HK-2 (cell line): ENCODE results near the gene SLC5A2.
"Not testable (repeated sequence)": the region's sequence is repeated elsewhere in the genome, so short reads cannot be mapped to it uniquely, and the experiment has no call there.

Source experiments
- DNase-seq: peaks from one replicate; pipeline ENCODE4 v3.0.0-alpha.2; 2018; ENCODE audit not compliant: unreplicated experiment

SLC5A2 gene

GRCh38 chr16:31496670-31497069, 13.7 kb downstream of the SLC5A2 start:
- DNase-seq, result no peak

GRCh38 chr16:31498493-31498892, 15.6 kb downstream of the SLC5A2 start:
- DNase-seq, result no peak

- DNase-seq, result no peak
These were observed 17.0 kb downstream of the SLC5A2 start for GRCh38 chr16:31499928-31500327.

DNA sequence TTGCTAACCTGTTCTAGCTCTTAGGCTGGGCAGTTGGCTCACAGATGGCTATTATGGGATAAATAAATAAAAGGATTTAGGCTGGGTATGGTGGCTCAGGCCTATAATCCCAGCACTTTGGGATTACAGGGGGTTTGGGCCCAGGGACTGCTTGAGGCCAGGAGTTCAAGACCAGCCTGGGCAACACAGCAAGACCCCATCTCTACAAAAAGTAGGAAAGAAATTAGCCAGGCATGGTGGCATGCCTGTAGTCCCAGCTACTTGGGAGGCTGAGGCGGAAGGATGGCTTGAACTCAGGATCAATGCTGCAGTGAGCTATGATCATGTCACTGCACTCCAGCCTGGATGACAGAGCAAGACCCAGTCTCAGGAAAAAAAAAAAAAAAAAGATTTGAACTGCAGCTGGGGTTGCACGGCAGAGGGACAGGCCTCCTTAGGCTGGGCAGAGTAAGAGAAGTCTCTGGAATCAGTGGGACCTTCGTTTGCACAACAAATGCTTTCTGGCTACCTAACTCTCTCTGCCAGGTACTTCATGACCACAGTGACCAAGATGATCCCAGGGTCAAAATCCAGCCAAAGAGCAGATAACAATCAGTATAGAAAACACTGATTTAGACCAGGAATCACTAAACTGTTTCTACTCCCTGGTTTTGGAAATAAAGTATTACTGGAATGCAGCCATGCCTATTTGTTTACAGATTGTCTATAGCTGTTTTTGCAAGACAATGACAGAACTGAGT, 18.5 kb downstream of the SLC5A2 start:
- DNase-seq, result no peak

GRCh38 chr16:31501966-31502348, 19.0 kb downstream of the SLC5A2 start:
- no peak for DNase-seq

GRCh38 chr16:31502981-31503380, 20.1 kb downstream of the SLC5A2 start:
- DNase-seq, result no peak

DNA sequence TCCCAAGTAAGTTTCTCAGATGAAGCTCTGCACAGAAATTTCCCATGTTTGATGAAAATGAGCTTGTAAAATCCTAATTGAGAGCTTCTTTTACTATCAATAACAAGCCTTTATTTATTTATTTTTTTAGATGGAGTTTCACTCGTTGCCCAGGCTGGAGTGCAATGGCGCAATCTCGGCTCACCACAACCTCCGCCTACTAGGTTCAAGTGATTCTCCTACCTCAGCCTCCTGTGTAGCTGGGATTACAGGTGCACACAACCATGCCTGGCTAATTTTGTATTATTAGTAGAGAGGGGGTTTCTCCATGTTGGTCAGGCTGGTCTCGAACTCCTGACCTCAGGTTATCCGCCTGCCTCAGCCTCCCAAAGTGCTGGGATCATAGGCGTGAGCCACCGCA, 20.6 kb downstream of the SLC5A2 start:
- DNase-seq, result not testable (repeated sequence)

GRCh38 chr16:31504159-31504558, 21.2 kb downstream of the SLC5A2 start:
- no peak for DNase-seq

DNA sequence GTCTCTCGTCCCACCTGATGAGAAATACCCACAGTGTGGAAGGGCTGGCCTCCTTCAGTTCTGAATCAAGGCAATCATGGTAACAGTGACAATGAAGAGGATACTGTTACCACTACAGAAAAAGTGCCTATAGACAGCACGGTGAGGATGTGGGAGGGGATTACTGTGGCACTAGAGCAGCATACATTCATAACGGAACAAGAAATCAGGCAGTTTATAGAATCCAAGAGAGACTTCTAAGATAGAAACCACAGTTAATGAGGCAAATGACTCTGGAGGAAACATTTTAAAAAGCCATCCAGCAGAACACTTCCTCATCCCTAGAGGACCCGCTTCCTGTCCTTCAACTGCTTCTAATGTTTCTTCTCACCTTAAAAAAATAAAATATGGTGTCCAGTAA, 22.6 kb downstream of the SLC5A2 start:
- DNase-seq, result no peak

DNA sequence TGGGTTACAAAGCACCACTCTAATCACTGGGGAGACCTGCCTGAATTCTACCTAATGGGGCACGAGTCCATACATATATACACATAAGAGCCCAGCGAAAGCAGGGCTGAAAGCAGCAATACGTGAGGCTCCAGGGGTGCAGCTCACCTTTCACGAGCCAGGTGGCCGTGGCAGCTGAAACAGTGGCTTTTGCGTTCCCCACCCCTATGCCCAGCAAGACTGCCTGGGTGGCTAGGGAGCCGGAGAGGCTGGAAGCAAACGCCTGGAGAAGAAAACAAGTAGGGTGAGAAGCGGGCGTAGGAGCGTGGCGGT, 24.6 kb downstream of the SLC5A2 start:
- no peak for DNase-seq

- peak; percentile 91 for DNase-seq
These were observed 25.2 kb downstream of the SLC5A2 start, which contains the start of gene RUSF1 for GRCh38 chr16:31507929-31508705. TSS of gene RUSF1 (minus strand) at chr16:31508391. CDS start at chr16:31508373, 18 bp downstream.

GRCh38 chr16:31508706-31509195, 25.8 kb downstream of the SLC5A2 start:
- no peak for DNase-seq

- no peak for DNase-seq
These were observed 30.2 kb downstream of the SLC5A2 start for GRCh38 chr16:31513126-31513525.

GRCh38 chr16:31513884-31514283, 31.0 kb downstream of the SLC5A2 start:
- DNase-seq, result no peak

DNA sequence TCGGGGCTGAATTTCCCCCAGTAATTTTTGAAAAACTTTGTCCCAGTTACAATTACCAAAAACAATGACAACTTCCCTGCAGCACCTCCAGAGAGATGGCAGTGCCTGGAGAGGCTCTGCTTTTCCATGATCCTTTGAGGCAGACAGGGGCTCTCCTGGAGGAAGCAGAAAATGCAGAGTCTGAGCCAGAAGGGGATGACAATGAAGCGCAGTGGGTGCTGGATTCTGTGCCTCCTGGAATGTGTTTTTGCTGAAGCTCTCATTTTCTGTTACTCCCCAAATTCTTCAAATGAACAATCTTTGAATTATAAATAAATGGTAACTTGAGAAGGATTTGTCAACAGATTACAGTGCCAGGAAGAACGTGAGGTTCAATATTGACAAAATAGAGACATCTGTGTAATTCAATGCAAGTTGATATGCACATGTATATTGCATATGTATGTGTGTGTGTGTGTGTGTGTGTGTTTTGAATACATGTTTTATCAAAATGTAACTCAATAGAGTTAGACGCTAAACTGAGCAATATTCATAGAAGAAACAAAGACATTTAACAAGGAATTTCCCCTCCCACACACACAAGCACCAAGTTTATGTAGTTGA, 35.0 kb downstream of the SLC5A2 start:
- DNase-seq, result no peak

- DNase-seq, result no peak
These were observed 37.0 kb downstream of the SLC5A2 start for GRCh38 chr16:31519759-31520431.

DNA sequence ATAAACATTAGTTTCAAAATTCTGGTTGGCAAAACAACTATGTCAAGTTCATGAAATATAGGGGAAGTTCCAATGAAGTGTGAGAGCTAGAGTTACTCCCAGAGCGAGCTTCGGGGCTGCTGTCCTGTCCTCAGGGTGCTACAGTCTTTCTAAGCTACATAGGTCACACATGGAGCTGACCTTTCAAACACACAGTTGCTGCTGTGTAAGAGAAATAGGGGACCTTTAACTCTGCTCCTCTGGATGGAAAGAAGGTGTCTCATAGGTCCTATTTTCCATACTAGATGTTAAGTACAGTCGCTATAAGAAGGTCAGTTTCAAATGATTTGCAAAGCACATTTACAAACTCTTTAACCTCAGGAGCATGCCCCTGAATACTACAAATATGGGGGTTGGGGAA, 38.4 kb downstream of the SLC5A2 start:
- DNase-seq, result no peak

DNA sequence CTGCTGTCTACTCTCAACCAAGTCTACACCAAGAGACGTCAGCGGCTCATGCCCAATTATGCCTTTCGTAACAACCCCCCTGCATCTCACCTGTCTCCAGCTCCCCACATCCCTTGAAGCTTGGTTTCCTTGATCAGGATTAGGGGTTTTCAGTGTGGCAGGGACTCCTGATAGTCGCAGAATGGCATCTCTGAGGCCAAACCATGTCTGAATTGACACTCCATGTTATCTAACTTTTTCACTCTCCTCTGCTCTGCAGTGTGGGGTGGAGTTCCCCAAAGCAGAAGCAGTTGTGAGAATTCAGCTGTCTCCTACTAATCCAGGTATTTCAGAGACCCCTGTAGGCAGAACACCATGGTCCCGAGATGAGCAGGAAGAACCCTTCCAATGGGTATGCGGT, 39.1 kb downstream of the SLC5A2 start:
- DNase-seq, result no peak

GRCh38 chr16:31523768-31524167, 40.8 kb downstream of the SLC5A2 start:
- DNase-seq, result not testable (repeated sequence)

GRCh38 chr16:31525113-31525512, 42.2 kb downstream of the SLC5A2 start:
- DNase-seq, result no peak

DNA sequence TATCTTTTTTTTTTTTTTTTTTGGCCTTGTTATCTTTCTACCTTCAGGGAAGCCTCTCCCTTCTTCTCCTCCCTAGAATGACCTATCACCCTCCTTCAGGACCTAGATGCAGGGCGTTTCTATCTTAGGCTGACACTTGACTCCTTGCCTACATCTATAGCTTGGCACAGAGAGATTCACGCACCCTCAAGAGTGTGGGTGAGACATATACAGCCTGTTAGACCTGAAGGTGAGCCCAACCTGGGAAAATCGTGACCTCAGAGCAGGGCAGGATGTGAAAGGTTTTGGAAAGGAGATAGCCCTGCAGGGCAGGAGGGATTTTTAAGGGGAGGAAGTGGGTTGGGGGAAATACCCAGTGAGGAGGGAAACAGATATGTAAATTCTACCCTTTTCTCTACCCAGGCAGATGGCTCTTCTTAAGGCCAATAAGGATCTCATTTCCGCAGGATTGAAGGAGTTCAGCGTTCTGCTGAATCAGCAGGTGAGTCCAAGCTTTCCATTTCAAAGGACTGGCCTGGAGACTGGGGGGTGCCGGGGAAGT, 44.9 kb downstream of the SLC5A2 start, which contains the start of gene AHSP:
TSS of gene AHSP (plus strand) at position 167 of the 541 bp plus-strand sequence. CDS start at position 407, 240 bp downstream.
- DNase-seq, result no peak
